PFSK-1 (cell line): ENCODE measurements around the gene MYH7B.

ENCODE experiments used
- FOXP2 ChIP-seq: optimal IDR thresholded peaks from 2 replicates; pipeline ENCODE3; 2011; ENCODE audit warnings: borderline replicate concordance, control low read depth, inconsistent platforms; ENCODE audit not compliant: insufficient read depth; ENCODE audit errors: extremely low read length, extremely low read depth
- POLR2AphosphoS5 ChIP-seq: IDR thresholded peaks from 2 replicates; pipeline ENCODE4 v1.6.1; 2012; ENCODE audit warnings: low read depth, mild to moderate bottlenecking, control low read depth, low read length, moderate library complexity
- REST ChIP-seq, 2 experiments: IDR thresholded peaks; 2 replicates each; pipeline versions ENCODE4 v1.6.1 to v1.8.0; 2011 to 2012; ENCODE audit warnings: low read depth in 2 of 2, low read length in 2 of 2, control low read depth in 1 of 2, inconsistent platforms in 1 of 2, mild to moderate bottlenecking in 1 of 2, moderate library complexity in 1 of 2; ENCODE audit not compliant: insufficient read depth in 1 of 2
- TAF1 ChIP-seq: IDR thresholded peaks from 2 replicates; pipeline ENCODE4 v1.6.1; 2012; ENCODE audit warnings: low read length, control low read depth, borderline replicate concordance; ENCODE audit not compliant: insufficient read depth

GRCh38 chr20:34941226-34941625, 14.4 kb upstream of the MYH7B start:
- TF ChIP-seq POLR2AphosphoS5, result no peak
- no peak for TF ChIP-seq TAF1
- no peak for TF ChIP-seq REST (IDR thresholded peaks at IDR 0.05; ENCODE audit: insufficient read depth in 1 of 2, low read depth in 2 of 2, low read length in 2 of 2)
- TF ChIP-seq FOXP2, result no peak
